Mucosa of rectum (tissue), 2 donors: ENCODE measurements around the gene ZNF791.
"Not testable (repeated sequence)": the region's sequence is repeated elsewhere in the genome, so short reads cannot be mapped to it uniquely, and the experiment has no call there.

Experiments used
- H3K27ac ChIP-seq, 2 donors: one replicate each; pipeline ENCODE4 v1.7.0; 2013; ENCODE audit warnings: inconsistent platforms in 2 of 2, low read depth in 2 of 2, low read length in 2 of 2
- H3K27me3 ChIP-seq, 2 donors: one replicate each; pipeline ENCODE4 v1.7.0; 2013; ENCODE audit warnings: low read length in 2 of 2; ENCODE audit not compliant: control insufficient read depth in 2 of 2, insufficient read depth in 2 of 2
- H3K36me3 ChIP-seq, 2 donors: one replicate each; pipeline ENCODE4 v1.7.0; 2013; ENCODE audit warnings: low read length in 2 of 2; ENCODE audit not compliant: control insufficient read depth in 2 of 2, insufficient read depth in 2 of 2
- H3K4me1 ChIP-seq, 2 donors: one replicate each; pipeline ENCODE4 v1.7.0; 2013; ENCODE audit warnings: low read length in 2 of 2, mild to moderate bottlenecking in 1 of 2; ENCODE audit not compliant: control insufficient read depth in 2 of 2, insufficient read depth in 2 of 2
- H3K4me3 ChIP-seq, 2 donors: one replicate each; pipeline ENCODE4 v1.7.0; 2013; ENCODE audit warnings: low read length in 2 of 2
- H3K9ac ChIP-seq, 2 donors: one replicate each; pipeline ENCODE4 v1.7.0; 2013; ENCODE audit warnings: low read length in 2 of 2, low read depth in 1 of 2, mild to moderate bottlenecking in 1 of 2
- H3K9me3 ChIP-seq, 2 donors: one replicate each; pipeline ENCODE4 v1.7.0; 2013; ENCODE audit warnings: low read length in 2 of 2; ENCODE audit not compliant: control insufficient read depth in 2 of 2
- donor health status: healthy.
- donor health status: Normal muscosa, but diverticular disease.

Gene ZNF791

DNA sequence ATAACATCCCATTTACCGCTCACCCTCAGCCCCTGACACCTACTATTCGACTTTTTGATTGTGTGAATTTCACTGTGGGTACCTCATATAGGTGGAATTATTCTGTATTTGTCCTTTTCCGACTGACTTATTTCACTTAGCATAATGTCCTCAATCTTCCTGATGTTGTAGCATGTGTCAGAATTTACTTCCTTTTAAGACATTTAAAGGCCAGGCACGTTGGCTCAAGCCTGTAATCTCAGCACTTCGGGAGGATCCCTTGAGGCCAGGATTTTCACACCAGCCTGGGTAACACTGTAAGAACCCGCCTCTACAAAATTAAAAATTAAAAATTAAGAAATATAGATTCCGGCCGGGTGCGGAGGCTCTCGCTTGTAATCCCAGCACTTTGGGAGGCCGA, 13.1 kb upstream of the ZNF791 start:
- no peak overlapping the region for H3K4me3 ChIP-seq
- H3K9me3 ChIP-seq = no peaks in the 10 kb centered on the region
- no peaks in the 10 kb centered on the region for H3K4me1 ChIP-seq
- no peak overlapping the region for H3K27ac ChIP-seq
- H3K9ac ChIP-seq = no peak overlapping the region
- peaks cover 0 to 5% of the 10 kb centered on the region in 2 donors for H3K36me3 ChIP-seq
- H3K27me3 ChIP-seq = no peaks in the 10 kb centered on the region

DNA sequence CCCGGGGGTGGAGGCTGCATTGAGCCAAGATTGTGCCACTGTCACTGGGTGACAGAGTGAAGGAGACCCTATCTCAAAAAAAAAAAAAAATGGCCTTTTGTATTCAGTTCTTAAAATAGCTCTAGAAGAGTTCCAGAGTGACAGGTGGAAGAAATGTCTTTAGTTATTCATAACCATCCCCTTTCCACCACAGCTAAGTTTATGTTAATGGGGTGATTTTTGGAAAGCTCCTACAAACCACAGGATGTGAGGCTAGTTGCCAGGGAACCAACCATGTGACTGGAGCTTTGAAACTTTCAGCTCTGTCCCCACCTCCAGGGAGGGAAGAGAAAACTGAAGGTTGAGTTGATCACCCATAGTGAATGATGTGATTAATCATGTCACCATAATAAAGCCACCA, 7.0 kb upstream of the ZNF791 start:
- Histone ChIP-seq H3K9me3 (no peaks in the 10 kb centered on the region), H3K36me3 (peaks cover 0 to 12% of the 10 kb centered on the region in 2 donors), H3K27ac (no peak overlapping the region), H3K27me3 (no peaks in the 10 kb centered on the region), H3K4me3 (no peak overlapping the region), H3K4me1 (no peaks in the 10 kb centered on the region), H3K9ac (no peak overlapping the region)

DNA sequence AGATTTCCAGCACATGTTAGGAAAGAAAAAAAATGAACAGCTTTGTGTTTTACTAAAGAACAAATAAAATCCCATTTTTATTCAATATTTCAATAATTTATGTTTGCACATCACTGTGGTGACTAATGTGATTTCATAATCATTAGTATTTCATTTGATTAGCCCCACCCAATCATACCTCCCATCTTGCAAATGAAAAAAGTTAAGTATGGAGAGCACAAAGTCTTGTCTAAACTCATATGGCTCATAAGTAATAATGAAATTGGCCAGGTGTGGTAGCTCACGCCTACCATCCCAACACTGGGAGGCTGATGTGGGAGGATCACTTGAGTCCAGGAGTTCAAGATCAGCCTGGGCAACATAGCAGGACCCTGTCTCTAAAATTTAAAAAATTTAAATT, 3.9 kb upstream of the ZNF791 start:
- H3K4me3 ChIP-seq = no peak overlapping the region
- H3K9ac ChIP-seq = no peak overlapping the region
- H3K27me3 ChIP-seq = no peaks in the 10 kb centered on the region
- H3K36me3 ChIP-seq = peaks cover 0 to 16% of the 10 kb centered on the region in 2 donors
- H3K27ac ChIP-seq = no peak overlapping the region
- H3K9me3 ChIP-seq = no peaks in the 10 kb centered on the region
- peaks cover 0 to 5% of the 10 kb centered on the region in 2 donors for H3K4me1 ChIP-seq

DNA sequence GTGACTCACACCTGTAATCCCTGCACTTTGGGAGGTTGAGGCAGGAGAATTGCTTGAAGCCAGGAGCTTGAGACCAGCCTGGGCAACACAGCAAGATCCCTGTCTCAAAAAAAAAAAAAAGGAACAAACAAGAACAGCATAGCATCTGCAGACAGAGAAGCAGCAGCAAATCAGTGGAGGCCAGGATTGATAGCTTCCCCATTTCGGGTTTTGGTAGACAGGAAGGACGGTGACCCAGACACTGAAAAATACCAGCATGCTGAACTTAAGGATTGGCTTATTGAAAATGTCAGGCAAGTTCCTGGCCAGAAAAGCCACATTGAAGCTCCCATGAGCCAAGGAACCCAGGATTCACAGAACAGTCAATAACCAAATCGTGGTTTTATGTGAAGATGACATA, 3.1 kb upstream of the ZNF791 start:
- H3K9ac ChIP-seq = no peak overlapping the region
- H3K4me3 ChIP-seq = no peak overlapping the region
- no peaks in the 10 kb centered on the region for H3K9me3 ChIP-seq
- H3K4me1 ChIP-seq = peaks cover 0 to 5% of the 10 kb centered on the region in 2 donors
- H3K27me3 ChIP-seq = no peaks in the 10 kb centered on the region
- H3K36me3 ChIP-seq = peaks cover 0 to 16% of the 10 kb centered on the region in 2 donors
- H3K27ac ChIP-seq = no peak overlapping the region

DNA sequence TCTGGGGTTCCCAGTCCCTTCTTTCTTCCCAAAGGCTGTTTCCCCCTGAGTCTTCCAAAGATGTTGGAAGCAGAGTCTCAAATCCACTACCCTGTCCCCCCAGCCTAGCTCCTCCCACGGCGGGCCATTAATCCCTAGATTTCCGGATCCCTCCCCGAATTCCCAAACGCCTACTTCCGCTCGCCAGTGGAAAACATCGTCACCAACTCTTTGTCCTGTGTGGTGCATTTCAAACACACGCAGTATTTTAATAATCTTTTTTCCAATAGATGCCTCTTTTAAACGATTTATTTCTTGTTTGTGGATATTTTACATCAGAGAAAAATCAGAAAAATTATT, 610 bp downstream of the ZNF791 start:
- Histone ChIP-seq H3K4me1 (peaks cover 0 to 5% of the 10 kb centered on the region in 2 donors), H3K36me3 (peaks cover 6 to 22% of the 10 kb centered on the region in 2 donors), H3K9me3 (no peaks in the 10 kb centered on the region), H3K27me3 (no peaks in the 10 kb centered on the region), H3K4me3 (peak overlapping the region; percentile 99 to 100), H3K9ac (peak overlapping the region; percentile 97 to 100), H3K27ac (peak overlapping the region; percentile 99)

DNA sequence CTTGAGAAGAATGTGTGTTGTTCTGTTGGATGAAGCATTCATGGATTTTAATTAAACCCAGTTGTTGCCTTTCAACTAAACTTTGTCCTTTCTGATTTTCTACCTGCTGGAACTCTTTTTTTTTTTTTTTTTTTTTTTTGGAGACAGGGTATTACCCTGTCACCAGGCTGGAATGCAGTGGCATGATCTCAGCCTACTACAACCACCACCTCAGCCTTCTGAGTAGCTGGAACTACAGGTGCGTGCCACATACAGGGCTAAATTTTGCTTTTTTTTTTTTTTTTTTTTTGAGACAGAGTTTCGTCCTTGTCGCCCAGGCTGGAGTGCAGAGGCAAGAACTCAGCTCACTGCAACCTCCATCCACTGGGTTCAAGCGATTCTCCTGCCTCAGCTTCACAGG, 6.9 kb downstream of the ZNF791 start:
- H3K4me3 ChIP-seq = no peak overlapping the region
- no peaks in the 10 kb centered on the region for H3K9me3 ChIP-seq
- H3K27me3 ChIP-seq = no peaks in the 10 kb centered on the region
- H3K36me3 ChIP-seq = peaks cover 6 to 10% of the 10 kb centered on the region in 2 donors
- peaks cover 0 to 3% of the 10 kb centered on the region in 2 donors for H3K4me1 ChIP-seq
- no peak overlapping the region for H3K27ac ChIP-seq
- no peak overlapping the region for H3K9ac ChIP-seq

DNA sequence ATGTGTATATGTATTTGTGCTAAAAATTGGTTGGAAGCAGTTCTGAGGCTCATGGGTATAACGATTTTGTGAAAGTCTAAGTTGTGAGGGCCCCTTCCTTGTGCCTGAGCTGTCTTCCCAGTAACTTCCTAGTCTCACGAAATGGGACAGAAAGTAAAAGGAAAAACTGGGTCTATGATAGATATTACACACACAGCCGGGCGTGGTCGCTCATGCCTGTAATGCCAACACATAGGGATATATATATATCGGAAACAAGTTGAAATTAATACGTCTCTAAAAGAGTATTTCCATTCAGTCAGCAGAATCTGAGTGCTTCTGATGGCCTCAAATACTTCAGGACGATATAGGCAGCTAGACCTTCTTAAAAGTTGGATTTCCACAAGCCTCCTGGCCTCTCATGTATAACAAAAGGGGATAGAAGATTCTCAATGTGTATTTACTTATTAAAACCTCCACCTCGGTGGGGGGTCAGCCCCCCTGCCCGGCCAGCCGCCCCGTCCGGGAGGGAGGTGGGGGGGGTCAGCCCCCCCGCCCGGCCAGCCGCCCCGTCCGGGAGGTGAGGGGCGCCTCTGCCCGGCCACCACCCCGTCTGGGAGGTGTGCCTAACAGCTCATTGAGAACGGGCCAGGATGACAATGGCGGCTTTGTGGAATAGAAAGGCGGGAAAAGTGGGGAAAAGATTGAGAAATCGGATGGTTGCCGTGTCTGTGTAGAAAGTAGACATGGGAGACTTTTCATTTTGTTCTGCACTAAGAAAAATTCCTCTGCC, 10.7 kb downstream of the ZNF791 start:
- H3K4me3 ChIP-seq, H3K27ac ChIP-seq, H3K27me3 ChIP-seq, H3K4me1 ChIP-seq, H3K9me3 ChIP-seq, H3K9ac ChIP-seq: not testable (repeated sequence)
- H3K36me3 ChIP-seq = peaks cover 13 to 31% of the 10 kb centered on the region in 2 donors

DNA sequence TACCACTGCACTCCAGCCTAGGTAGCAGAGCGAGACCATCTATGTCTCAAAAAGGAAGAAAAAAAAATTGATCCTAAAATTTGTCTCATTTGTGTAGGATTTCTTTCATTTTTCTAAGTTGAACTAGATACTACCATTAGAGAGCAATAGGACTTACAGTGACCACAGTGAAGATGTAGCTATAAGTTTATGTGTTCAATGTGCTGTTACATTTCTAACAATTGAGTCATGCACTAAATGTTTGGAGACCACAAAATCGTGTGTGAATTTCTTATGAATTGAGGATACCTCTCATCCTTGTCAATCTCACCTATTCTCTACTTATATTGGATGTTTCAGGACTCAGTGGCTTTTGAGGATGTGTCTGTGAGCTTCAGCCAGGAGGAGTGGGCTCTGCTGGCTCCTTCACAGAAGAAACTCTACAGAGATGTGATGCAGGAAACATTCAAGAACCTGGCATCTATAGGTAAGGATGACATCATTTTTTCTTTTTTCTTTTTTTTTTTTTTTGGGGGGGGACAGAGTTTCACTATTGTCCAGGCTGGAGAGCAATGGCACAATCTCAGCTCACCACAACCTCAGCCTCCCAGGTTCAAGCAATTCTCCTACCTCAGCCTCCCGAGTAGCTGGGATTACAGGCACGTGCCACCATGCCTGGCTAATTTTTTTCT, 12.8 kb downstream of the ZNF791 start:
- Histone ChIP-seq H3K36me3 (peaks cover 30 to 45% of the 10 kb centered on the region in 2 donors), H3K9me3 (peaks cover 10 to 15% of the 10 kb centered on the region in 2 donors)

DNA sequence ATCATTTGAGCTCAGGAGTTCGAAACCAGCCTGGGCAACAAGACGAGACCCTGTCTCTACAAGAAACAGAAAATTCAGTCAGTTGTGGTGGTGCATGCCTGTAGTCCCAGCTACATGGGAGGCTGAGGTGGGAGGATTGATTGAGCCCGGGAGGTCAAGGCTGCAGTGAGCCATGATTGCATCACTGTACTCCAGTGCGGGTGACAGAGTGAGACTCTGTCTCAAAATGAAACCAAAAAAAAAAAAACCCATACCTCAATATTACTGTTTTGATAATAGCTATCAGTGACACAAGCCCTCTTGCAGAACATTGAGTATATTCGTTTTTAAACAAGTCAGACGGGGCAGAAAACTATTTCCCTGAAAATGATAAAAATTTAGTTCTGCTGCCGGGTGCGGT, 16.2 kb downstream of the ZNF791 start:
- H3K4me3 ChIP-seq = no peak overlapping the region
- no peaks in the 10 kb centered on the region for H3K27me3 ChIP-seq
- peaks cover 13 to 19% of the 10 kb centered on the region in 2 donors for H3K9me3 ChIP-seq
- no peak overlapping the region for H3K27ac ChIP-seq
- no peaks in the 10 kb centered on the region for H3K4me1 ChIP-seq
- no peak overlapping the region for H3K9ac ChIP-seq
- H3K36me3 ChIP-seq = peaks cover 40 to 63% of the 10 kb centered on the region in 2 donors

More for the DNA sequence above, 12.8 kb downstream of the ZNF791 start:
- H3K27ac ChIP-seq = no peak overlapping the region
- no peak overlapping the region for H3K4me3 ChIP-seq
- H3K9ac ChIP-seq = no peak overlapping the region
- peaks cover 0 to 3% of the 10 kb centered on the region in 2 donors for H3K4me1 ChIP-seq
- no peaks in the 10 kb centered on the region for H3K27me3 ChIP-seq
